Stimulated activated naive CD4-positive, alpha-beta T cell (primary cell): Measurements from ENCODE around the gene SUN3.
A peak's percentile ranks its signal among the peaks of the same experiment; 100 is the strongest.

Experiments
- DNase-seq, 6 experiments: peaks; one replicate each; lab custom pipeline; 2025; lab: John Stamatoyannopoulos, UW

Gene SUN3, protein sequence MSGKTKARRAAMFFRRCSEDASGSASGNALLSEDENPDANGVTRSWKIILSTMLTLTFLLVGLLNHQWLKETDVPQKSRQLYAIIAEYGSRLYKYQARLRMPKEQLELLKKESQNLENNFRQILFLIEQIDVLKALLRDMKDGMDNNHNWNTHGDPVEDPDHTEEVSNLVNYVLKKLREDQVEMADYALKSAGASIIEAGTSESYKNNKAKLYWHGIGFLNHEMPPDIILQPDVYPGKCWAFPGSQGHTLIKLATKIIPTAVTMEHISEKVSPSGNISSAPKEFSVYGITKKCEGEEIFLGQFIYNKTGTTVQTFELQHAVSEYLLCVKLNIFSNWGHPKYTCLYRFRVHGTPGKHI

DNA sequence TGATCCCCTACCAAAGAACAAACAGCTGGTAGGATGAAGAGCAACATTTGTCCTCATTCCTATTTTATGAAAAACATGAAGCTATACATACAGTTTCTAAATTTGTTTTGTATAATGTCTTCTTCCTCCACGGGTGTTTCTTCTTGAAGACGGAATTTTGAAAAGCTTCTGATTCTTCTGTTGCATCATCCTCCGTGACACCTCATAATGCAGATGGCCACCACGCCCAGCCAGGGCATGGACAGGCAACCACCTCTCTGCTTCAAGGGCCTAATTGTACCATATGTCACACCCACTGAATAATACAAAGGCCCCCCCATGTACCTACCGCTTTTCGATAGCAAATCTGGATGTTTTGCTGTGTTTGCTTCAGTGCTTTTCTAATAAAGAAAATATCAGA, at the start of gene SUN3:
Gene SUN3 (minus strand): TSS at position 170 of the 400 bp plus-strand sequence. CDS start 169 bp downstream, at position 1.
- DNase-seq, result no peak

DNA sequence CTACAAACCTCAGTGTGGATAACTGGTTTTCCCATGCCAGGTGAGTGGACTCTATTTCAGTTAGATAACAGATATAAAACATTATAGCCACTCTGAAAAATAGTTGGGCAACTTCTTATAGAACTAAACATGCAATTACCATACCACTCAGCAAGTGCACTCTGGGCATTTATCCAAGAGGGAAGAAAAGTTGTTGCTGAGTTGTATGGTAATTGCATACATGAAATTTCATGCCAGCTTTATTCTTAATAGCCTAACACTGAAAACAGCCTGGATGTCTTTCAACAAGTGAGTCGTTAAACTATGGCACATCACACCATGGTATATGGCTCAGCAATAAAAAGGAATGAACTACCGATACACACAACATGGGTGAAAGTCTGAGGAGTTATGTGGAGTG, 49.6 kb upstream of the SUN3 start:
- no peak for DNase-seq

DNA sequence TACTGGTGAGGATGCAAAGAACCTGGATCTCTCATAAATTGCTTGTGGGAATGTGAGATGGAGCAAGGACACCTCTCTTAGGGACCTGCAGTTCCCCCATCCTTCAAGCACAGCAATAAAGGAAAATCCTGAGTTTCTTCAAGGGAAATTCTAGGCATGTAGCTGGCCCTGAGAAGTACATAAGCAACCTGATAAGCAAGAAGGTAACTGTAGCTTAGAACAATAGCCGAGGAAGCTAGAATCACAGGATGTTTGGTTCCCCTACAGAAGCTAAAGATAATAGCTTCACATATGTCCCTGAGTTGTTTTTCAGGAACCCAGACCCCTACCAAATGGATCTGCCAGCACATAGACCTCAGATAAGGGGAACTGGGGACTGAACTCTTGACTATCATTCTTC, 48.5 kb upstream of the SUN3 start:
- DNase-seq, result no peak

DNA sequence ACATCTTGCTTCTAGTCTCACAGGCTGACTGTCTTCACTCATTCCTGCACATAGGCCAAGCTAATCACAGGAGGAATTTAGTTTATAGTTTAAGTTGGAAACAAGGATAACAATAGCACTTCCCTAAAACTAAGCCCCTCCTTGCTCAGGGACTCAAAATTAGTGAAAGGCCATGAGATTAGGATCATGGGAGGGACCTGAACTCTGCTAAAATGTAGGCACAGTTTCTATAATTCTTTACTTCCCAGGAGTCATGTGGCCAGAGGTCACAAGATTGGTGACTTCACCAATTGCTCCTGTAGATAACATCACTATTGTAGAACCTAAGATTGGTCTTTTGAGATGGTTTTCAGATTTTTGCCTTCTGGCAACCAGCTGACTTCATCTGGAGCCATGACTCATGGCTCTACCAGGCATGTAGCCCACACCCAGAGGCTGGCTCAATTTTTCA, 45.3 kb upstream of the SUN3 start:
- no peak for DNase-seq

DNA sequence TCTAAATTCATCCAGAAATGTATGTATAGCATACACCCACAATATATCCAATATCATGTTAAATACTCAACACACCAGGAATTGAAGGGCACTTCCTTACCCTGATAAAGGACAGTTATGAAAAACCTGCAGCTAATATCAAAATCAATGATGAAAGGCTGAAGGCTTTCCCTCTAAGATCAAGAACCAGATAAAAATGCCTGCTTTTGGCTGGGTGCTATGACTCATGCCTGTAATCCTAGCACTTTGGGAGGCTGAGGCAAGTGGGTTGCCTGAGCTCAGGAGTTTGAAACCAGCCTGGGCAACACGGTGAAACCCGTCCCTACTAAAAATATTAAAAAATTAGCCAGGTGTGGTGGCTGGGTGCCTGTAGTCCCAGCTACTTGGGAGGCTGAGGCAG, 38.6 kb upstream of the SUN3 start:
- DNase-seq, result no peak

DNA sequence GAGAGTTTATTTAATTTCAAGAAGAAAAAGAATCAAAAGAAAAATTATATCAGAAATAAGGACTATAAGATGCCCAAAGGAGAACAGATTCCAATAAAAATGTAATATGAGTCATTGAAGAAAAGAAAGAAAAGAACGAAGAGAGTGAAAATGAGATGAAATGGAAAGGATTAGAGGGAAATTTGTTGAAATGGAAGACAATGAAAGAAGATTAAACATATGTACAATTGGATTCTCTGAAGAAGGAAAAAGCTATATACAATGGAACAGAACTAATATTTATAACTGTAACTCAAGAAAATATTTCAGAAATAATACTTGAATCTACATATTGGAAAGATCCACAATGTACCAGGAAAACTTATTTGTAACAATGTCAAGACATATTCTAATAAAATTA, 35.1 kb upstream of the SUN3 start:
- DNase-seq, result no peak

DNA sequence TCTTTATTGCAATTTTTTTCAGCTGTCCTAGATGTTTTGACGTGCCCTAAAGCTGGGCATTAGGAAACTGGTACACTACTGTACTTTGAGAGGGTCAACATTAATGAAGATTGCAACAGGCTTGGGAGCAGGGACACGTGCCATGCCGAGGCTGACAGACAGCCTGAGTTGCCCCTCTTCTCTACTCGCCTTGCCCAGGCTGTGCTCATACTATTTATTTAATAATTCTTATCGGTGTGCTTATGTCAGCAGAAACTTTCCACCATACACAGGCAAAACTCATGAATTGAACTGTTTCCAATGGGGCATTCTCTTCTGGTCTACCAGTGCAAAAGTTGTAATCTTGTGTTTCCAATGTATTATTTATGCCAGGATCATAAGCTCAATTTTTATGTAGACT, 30.8 kb upstream of the SUN3 start:
- DNase-seq, result no peak

DNA sequence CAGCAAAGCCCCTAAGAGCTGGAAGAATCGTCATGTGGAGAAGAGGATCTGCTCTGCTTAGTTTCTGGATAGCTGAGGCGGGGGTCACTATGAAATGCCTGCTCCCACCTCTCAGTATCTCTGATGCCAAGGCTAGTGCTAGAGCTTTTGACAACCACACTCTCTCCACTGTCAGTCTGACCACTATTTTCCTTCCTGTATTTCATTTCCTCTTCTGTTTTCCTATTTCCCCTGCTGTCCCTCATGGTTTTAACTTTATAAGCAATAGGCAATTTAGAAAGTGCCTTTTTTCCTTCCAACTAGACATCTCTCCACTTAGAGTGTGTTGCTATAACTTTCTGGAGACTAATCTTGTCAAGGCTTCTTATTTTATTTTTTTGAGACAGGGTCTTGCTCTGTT, 30.1 kb upstream of the SUN3 start:
- DNase-seq, result no peak

DNA sequence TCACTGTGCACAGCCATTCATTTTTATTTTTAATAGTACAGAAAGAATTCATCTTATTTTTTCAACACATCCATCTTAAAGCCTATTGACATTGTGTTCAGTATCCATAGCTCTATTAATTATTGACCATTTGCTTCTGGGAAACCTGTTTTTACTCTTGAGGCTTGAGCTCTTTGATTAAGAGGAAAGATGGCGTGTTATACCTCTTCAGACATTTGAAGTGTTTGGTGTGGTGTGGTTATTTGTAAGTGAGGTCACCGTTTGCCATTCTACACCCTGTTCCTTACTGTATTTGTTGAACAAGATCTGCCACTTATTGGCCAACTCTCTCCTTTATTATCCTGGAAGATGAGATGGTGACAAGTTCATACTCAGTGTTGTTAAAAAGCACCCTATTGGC, 24.8 kb upstream of the SUN3 start:
- DNase-seq, result no peak

DNA sequence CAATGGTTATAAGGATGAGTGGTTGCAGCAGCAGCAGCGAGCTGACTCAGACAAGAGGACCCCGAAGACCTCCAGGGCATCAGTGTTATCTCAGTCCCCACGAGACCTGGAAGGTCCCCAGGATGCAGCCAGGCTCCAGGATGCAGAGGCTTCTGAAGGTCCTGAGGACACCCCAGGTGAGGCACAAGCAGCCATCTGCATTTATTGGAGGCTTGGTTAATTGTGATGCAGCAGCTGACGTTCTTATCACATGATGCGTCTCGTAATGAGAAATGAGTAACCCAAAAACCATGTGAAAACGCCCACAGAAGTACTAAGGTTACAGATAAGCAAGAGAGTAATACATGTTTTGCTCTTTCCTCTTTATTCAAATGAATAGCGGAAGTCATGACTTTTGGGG, 23.8 kb upstream of the SUN3 start:
- no peak for DNase-seq

DNA sequence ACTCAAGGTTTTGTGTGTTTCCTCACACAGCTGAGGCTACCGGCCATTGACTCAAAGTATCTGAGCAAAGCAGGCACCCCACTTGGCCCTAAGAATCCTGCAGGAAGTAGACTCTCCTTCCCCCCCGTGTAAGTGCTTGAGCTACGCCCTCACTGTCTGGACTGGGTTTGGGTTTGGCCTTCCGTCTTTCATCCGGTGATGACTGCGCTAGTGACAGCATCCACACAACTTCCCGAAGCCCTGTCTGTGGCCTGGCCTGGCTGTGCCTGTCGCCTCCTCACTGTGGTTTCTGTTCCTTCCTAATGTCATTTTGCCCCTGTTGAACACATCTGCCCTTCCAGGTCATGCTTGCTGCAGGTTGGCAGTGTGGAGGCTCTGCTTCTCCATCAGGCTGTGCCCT, 20.9 kb upstream of the SUN3 start:
- no peak for DNase-seq

DNA sequence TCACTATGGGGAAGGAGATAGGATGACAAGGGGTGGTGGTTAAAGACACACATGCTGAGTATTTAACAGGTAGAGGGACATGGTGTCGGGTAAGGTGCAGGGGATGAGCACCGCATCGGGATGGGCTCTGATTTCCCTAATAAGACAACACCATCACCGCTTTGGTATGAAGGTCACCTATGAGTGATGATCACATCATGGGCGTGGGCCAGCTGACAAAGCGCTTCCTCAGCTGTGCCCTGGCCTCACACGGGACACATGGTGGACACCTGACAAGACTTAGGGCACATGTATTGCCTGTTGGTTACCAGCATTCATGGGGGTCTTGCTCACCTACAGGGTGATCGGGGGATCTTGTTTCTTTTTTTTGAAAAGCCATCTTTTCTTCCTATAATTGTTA, 19.2 kb upstream of the SUN3 start:
- no peak for DNase-seq

DNA sequence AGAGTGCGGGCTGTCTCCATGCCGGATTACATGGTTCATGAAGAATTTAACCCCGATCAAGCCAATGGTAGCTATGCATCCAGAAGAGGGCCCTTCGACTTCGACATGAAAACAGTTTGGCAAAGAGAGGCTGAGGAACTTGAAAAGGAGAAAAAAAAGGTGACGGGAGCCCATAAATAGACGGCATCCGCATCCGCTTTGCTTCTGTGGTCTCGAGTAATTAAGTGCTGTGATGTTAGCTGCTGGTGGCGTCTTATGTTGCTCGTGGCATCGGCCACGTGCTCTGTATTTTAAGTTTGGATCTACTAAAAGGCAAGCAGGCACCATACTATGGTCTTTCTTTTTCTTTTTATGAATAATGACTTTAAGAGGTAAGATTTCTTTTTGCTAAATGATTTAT, 17.6 kb upstream of the SUN3 start:
- peak in 5 of 6 experiments; percentile 3 to 64 (median 25) for DNase-seq

DNA sequence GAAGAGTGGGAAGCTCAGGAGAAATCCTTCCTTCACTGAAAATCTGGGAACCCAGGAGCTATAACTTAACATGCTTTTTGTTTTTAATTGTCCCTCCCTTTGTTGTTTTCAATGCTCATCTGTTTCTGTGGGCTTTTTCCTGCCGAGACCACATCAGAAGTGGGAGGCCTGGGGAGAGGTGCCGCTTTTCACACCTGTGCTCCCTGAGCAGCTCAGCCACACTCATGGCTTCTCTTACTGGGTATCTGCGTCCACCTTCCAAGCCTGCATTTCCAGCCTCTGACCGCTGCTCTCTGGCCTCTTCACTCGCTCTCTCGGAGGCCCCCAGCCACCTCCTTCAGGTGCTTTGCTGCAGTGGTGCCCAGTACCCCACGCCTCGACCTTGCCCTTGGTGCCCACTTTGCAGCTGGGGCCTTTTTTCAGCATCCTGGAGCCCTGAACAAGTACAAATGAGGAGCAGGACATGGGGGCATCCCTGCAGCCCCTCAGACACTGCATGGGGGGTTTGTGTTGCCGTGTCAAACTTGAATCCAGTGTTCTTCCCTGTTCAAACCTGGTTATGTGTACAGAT, 16.4 kb upstream of the SUN3 start:
- DNase-seq, result no peak

DNA sequence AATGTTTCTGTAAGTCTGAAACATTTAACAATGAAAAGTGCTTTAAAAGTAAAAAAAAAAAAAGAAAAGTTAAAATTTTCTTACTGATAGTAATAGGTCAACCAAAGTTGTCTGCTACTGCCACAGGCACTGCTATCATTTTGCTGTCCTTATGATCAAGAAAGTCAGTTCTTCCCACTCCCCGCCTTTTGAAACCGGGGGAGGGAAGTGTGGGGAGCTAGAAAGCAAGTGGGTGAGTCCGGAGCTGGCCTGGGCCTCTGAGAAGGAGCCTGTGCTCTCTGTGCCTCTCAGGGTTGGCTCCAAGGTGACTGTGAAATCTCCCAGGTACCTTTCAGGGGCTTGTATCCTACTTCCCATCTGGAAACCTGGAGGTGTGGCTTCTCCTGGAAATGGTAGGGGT, 13.7 kb upstream of the SUN3 start:
- no peak for DNase-seq

DNA sequence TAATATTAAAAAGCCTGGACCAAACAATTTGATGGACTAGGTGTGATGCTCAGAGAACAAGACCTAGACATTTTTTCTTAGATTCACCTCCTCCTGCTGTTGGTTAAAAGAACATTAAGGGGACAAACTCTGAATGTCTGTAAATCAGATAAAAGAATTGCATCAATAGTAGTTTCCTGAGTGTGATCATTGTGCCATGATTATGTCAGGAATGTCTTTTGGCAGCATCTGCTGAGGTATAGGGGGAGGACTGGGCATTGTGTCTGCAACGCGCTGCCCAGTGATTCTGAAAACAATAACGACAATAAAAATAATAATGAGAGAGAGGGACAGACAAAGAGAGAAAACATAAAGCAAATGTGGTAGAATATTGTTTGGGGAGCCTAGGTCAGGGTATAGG, 13.3 kb upstream of the SUN3 start:
- DNase-seq, result no peak

DNA sequence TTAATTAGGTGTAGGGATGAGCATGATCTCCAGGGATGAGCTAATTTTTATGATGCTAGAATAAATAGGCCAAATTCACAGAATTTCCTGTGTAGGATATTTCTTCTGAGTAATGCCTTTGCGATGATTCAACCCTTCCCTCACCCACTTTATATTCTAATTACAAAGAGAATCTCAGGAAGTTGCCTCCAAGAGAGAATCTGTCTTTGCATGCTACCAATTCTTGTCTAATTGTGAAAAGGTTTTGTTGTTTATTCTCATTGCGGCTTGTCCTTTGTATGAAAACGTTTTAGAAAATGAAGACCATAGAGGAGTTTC, 12.7 kb upstream of the SUN3 start:
- no peak for DNase-seq

DNA sequence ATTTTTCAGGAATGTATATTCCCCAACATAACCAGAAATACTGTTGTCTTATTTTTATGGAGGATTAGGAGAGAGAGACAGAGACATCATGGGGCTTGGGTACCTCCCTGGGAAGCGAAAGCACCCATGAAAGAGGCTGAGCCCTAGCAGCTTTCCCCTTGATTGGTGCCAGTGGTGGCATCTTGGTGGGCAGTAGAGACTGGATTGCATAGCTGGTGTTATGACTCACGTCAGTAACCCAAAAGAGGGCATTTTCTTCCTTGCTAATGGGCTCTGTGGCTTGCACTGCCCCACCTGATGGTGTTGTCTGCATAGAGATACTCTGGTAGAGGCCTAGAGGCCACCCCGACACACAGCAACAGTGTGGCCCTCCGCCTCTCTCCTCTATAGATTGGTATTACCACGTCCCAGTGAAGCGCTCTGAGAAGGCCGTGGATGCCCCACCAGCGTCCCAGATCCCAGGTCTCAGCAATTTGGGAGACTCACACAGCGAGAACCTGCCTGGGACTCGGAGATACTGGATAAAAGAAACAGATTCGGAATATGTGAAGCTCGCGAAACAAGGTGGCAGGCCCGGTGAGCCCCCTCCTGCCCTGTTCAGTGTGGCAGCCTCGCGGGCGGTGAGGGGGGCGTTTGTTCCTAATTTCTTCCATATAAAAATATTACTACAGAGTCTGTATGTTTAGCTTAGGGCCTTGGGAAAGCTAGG, 12.2 kb upstream of the SUN3 start:
- DNase-seq, result no peak

DNA sequence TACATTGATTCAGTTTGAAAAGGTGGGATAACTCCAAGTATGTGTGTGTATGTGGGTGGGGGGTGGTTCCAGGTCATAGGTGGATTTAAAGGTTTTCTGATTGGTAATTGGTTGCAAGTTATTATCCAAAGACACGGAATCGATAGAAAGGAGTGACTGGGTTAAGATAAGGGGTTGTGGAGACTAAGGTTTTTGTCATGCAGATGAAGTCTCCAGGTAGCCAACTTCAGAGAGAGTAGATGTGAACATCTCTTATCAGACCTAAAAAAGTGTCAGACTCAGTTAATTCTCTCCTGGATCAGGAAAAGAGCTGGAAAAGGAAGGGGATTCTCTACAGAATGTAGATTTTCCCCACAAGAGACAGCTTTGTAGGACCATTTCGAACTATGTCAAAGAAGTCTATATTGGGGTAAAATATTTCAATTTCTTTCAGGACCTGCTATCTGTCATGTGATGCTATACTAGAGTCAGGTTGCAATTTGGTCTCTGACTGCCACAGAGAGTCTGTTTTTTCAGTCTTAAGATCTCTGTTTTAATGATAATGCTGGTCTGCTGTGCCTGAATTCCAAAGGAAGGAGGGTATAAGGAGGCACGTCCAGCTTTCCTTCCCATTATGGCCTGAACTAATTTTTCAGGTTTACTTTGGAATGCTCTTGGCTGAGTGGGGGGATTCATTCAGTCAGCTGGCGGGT, 10.1 kb upstream of the SUN3 start:
- DNase-seq, result no peak

DNA sequence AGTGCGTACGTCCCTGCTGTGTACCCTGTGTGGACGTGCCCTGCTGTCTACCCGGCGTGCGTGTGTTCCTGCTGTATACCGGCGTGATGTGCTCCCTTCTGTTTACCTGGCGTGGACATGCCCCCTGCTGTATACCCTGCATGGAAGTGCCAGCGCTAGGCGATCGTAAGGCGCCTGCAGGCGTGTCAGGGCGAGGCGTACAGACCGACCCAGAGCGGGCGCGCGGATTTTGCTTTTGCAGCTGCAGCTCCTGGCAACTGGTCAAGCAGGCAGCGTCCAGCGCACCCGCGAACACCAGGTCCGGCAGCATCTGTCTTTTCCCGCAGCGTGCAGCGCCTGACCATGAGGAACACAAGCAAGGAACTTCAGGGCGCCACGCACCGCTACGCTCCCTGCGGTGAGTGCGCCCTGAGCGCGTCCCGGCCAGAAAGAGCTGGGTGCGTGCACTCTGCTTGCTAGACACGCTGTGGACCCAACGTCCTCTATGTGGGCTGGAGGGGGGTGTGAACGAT, 7.1 kb upstream of the SUN3 start:
- DNase-seq, result no peak

DNA sequence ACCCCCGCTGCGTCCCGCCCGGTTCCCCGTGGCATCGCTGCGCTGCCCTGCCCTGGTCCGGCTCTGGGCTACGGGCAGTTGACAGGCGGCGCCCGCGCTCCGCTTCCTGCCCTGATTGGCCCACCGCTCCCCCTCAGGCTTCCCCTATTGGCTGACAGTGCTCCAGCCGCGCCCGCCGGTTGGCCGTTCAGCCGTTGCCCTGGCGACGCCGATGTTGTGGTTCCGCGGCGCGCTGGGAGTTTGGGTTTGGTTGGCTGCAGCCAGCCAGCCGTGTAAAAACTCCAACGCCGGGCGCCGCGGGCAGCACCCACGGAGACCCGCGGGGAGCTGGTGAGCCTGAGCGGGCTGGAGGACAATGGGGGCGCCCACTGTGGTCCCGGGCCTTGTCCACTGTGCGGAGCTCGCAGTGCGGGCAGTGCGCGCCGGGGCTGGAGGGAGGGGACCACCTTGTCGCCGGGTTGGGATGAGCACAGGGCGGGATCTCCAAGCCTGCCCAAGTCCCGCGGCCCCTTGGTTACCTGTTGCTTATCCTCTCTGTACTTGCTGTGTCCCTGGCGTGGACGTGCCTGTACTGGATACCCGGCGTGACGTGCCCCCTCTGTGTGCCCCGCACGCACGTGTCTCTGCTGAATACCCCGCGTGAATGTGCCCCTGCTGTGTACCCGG, 6.5 kb upstream of the SUN3 start, which contains the start of gene C7orf57:
Gene C7orf57 (plus strand): TSS at position 243 of the 666 bp plus-strand sequence. CDS start 766 bp downstream, outside the sequence.
- DNase-seq, result peak; percentile 79 to 86 (median 83)

DNA sequence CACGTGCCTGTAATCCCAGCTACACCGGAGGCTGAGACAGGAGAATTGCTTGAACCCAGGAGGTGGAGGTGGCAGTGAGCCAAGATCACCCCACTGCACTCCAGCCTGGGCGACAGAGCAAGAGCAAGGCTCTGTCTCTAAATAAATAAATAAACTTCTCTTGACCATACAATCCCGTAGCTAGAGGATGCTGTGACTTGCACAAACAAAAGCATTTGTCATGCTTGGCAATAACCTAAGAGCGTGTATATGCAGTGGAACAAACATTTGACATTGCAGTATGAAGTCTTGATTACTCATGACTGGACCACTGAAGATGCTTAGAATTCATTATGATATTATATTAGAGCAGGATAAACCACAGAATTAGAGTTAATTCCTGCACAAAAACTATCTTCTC, 5.0 kb upstream of the SUN3 start:
- DNase-seq, result no peak
